Neural crest cell (in vitro differentiated cells): ENCODE results near the gene JTB. TPM values are rescaled to one million over a fixed set of nuclear protein-coding genes. Genes with fewer than 3 reads are reported as not detected.
A peak's percentile ranks its signal among the peaks of the same experiment; 100 is the strongest.
"Not testable (repeated sequence)": the region's sequence is repeated elsewhere in the genome, so short reads cannot be mapped to it uniquely, and the experiment has no call there.

Experiments used
- DNase-seq: peaks from one replicate; pipeline ENCODE4 v3.0.0; 2021; ENCODE audit warnings: low read depth, mixed read lengths, low spot score
- H3K27ac Mint-ChIP-seq: one replicate; pipeline ENCODE4 v1.8.0; 2021; ENCODE audit warnings: mild to moderate bottlenecking, mixed read lengths; ENCODE audit not compliant: unreplicated experiment
- H3K27me3 Mint-ChIP-seq: 2 replicates; pipeline ENCODE4 v1.8.0; 2021; ENCODE audit warnings: low read depth, mild to moderate bottlenecking, mixed read lengths
- H3K36me3 Mint-ChIP-seq: 2 replicates; pipeline ENCODE4 v1.8.0; 2021; ENCODE audit warnings: low read depth, mild to moderate bottlenecking, mixed read lengths
- H3K4me1 Mint-ChIP-seq: 2 replicates; pipeline ENCODE4 v1.8.0; 2021; ENCODE audit warnings: mixed read lengths
- H3K4me3 Mint-ChIP-seq: one replicate; pipeline ENCODE4 v1.8.0; 2021; ENCODE audit warnings: mild to moderate bottlenecking, mixed read lengths
- H3K9me3 Mint-ChIP-seq: 2 replicates; pipeline ENCODE4 v1.8.0; 2021; ENCODE audit warnings: mixed read lengths
- total RNA-seq: library from RNA; stranded (reverse); gene quantifications from 2 replicates; pipeline ENCODE4 v1.2.1, GENCODE V29; 2021
- TF ChIP-seq, protein P1 (sequence below): fragments of 200-600 bp; sonication (generic); conservative IDR thresholded peaks from 2 replicates; pipeline ENCODE4 v1.5.0; 2021; ENCODE audit warnings: antibody characterized with exemption, mild to moderate bottlenecking

JTB gene
- total RNA-seq, 1 donor from 2014 or later, result 72.9 TPM

DNA sequence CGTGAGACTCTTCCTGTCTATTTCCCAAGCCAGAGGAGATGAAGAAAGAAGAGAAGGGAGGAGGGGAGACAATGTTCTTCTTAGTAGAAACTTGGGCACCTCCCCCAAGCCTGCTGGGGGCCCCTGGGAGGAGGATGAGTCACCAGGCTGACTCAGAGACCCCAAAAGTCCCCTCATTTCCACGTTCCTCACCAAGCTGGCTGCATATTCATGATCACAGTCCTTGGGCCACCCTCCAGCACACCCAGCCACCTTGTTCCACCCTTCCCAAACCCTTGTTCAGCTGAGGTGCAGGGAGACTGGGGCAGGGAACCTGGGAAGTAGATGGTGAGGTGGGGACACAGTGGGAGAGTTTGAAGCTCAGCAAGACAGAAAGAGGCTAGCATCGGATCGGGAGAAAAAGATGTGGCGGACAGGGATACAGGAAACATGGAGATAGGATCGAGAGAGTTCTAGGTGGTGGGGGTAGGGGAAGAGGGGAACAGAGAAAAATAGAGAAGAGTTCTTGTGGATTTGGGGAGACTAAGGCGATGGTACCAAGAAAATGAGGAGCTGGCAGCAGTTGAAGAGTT lies 8.0 kb upstream of the JTB start:
- no peak for DNase-seq
- H3K4me3 Mint-ChIP-seq, result peak overlapping the region; percentile 98
- peaks cover 10% of the 10 kb centered on the region for H3K36me3 Mint-ChIP-seq
- H3K27me3 Mint-ChIP-seq, result no peaks in the 10 kb centered on the region
- peaks cover 37% of the 10 kb centered on the region for H3K4me1 Mint-ChIP-seq
- TF ChIP-seq, protein P1, sequence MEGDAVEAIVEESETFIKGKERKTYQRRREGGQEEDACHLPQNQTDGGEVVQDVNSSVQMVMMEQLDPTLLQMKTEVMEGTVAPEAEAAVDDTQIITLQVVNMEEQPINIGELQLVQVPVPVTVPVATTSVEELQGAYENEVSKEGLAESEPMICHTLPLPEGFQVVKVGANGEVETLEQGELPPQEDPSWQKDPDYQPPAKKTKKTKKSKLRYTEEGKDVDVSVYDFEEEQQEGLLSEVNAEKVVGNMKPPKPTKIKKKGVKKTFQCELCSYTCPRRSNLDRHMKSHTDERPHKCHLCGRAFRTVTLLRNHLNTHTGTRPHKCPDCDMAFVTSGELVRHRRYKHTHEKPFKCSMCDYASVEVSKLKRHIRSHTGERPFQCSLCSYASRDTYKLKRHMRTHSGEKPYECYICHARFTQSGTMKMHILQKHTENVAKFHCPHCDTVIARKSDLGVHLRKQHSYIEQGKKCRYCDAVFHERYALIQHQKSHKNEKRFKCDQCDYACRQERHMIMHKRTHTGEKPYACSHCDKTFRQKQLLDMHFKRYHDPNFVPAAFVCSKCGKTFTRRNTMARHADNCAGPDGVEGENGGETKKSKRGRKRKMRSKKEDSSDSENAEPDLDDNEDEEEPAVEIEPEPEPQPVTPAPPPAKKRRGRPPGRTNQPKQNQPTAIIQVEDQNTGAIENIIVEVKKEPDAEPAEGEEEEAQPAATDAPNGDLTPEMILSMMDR, result no peak
- H3K9me3 Mint-ChIP-seq, result peaks cover 2% of the 10 kb centered on the region
- peak overlapping the region; percentile 91 for H3K27ac Mint-ChIP-seq

DNA sequence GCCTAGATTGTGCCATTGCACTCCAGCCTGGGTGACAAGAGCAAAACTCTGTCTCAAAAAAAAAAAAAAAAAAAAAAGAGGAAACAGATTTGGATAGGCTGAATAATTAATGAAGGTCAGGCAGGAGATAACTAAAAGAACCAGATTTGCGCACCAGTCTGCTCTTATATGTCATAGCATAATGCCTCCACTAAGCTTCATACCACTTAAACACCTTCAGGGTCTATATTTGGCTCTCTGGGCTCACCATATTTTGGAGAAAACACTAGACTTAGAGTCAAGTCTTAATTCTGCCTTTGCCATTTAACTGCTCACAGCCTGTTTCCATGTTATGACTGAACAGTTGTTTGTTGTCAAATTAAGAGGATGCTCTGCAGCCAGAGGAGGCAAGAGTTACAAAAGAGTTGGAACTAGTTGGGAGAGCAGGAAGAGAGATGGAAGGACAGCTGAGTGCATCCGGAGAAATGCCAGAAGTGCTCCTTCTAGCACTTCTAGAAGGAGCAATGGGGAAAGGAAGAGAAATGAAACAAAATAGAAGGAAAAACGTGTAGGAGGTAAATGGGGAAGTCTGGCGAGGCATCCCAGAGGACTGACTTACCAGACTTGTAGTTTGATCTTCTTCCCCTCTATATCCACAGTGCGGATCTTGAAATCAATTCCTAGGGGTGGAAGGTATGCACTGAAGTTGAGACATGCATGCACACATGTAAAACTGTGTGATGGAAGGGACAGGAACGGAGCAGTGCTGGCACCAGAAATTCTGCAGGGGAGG lies 6.8 kb upstream of the JTB start:
- Mint-ChIP-seq H3K4me3 (peak overlapping the region; percentile 98), H3K36me3 (peaks cover 8% of the 10 kb centered on the region), H3K4me1 (peaks cover 31% of the 10 kb centered on the region), H3K27ac (no peak overlapping the region), H3K27me3 (no peaks in the 10 kb centered on the region), H3K9me3 (no peaks in the 10 kb centered on the region)
- TF ChIP-seq, protein P1, result no peak
- no peak for DNase-seq

DNA sequence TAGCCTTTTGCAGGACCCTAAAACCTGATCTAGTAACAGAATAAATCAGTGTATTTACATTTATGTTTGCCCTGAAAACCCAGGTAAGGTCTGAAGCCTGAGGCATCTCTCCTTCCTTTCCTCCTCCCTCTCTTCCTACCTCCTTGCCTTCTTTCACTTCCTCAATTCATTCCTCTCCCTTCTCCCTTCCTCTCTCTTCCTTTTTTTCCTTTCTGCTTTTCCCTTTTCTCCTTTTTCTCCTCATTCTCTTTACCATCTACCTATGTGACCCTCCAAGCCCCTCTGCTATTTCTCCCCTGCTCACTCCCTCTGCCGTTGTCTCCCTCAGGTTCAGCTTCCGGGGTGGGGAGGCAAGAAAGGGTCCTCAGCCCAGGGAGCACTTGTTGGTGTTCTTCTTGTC lies 4.3 kb upstream of the JTB start:
- not testable (repeated sequence) for H3K9me3 Mint-ChIP-seq, H3K27me3 Mint-ChIP-seq, H3K36me3 Mint-ChIP-seq, DNase-seq, H3K27ac Mint-ChIP-seq
- H3K4me3 Mint-ChIP-seq, result peak overlapping the region; percentile 31
- peaks cover 48% of the 10 kb centered on the region for H3K4me1 Mint-ChIP-seq

DNA sequence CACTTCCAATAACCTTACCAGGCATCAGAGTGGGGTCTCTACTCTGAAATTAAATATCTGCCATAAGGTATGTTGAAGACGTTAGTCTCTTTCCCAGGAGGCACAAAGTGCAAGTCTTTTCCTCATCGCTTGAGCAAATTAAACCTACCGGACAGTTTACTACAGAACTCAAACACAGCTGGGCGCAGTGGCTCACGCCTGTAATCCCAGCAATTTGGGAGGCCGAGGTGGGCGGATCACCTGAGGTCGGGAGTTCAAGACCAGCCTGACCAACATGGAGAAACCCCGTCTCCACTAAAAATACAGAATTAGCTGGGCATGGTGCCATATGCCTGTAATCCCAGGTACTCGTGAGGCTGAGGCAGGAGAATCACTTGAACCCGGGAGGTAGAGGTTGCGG lies 1.6 kb upstream of the JTB start:
- not testable (repeated sequence) for H3K9me3 Mint-ChIP-seq, DNase-seq, H3K27me3 Mint-ChIP-seq, H3K27ac Mint-ChIP-seq
- Mint-ChIP-seq H3K36me3 (peaks cover 16% of the 10 kb centered on the region), H3K4me3 (peak overlapping the region; percentile 100), H3K4me1 (peaks cover 36% of the 10 kb centered on the region)

DNA sequence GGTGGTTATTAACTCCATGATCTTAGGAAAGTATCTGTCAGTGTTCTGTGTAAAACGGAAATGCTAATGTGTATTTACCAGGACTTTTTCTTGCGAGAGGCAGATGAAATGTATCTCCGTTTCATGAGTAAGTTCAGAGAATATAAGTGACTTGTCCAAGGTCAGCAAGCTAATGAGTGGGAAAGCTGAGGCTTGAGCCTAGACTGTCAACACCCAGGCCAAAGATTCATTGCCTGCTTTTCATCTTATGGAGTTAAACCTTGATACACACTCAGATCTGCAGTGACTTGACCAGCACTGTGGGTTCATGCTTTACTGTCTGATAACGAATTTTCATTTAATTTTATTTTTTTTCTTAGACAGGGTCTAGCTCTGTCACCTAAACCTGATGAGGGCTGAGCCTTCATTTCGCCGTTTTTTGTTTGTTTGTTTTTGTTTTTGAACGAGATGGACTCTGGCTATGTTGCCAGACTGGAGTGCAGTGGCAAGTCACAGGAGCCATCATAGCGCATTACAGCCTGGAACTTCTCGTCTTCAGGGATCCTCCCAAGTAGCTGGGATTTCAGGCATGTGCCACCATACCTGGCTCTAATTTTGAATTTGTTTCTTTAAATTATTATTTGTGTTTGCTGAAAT lies 918 bp upstream of the JTB start:
- no peaks in the 10 kb centered on the region for H3K9me3 Mint-ChIP-seq
- peak overlapping the region; percentile 96 for H3K27ac Mint-ChIP-seq
- H3K4me3 Mint-ChIP-seq, result peak overlapping the region; percentile 100
- TF ChIP-seq, protein P1, result no peak
- no peak for DNase-seq
- H3K27me3 Mint-ChIP-seq, result no peaks in the 10 kb centered on the region
- H3K4me1 Mint-ChIP-seq, result peaks cover 36% of the 10 kb centered on the region
- H3K36me3 Mint-ChIP-seq, result peaks cover 16% of the 10 kb centered on the region

DNA sequence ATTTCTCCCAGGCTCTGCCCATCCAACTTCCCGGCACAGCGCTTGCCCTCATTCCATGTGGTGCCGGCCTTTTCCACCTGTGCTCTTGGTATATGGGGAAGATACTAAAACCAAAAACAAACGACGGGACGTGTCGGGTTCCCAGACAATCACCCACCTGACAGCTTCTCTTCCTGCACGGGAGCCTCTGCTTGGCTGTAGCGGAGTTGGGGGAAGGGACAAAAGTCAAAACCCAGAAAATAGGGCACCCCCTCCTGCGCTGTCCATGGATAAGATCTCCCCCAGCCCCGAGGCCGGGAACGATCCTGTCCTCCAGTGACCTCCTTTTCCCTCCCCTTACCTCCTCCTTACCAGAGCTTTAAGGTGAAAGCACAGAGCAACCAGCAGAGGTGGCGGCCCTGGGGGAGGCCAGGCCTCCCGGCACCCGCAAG lies 640 bp downstream of the JTB start:
- Mint-ChIP-seq H3K9me3 (no peaks in the 10 kb centered on the region), H3K27me3 (no peaks in the 10 kb centered on the region), H3K4me1 (peaks cover 36% of the 10 kb centered on the region), H3K4me3 (peak overlapping the region; percentile 100), H3K27ac (peak overlapping the region; percentile 92), H3K36me3 (peaks cover 10% of the 10 kb centered on the region)
- TF ChIP-seq, protein P1, result no peak
- no peak for DNase-seq
